Spleen (tissue), 7 donors: ENCODE results near the gene APBB2.

Experiments
- POLR2A ChIP-seq, 3 donors: fragments of 450-650 bp; IDR thresholded peaks; one replicate each; pipeline ENCODE4 v1.5.1; 2017; ENCODE audit warnings: antibody characterized with exemption in 3 of 3, mild to moderate bottlenecking in 1 of 3
- TF ChIP-seq, protein P1 (sequence below), 11 experiments: fragments of 200-600 bp in 7 of 11; fragments of 450-650 bp in 4 of 11; sonication (generic) in 4 of 11; IDR thresholded peaks in 8 of 11; conservative IDR thresholded peaks in 3 of 11; 1 replicate in 7 of 11; 2 replicates in 4 of 11; pipeline versions ENCODE4 v1.4.0 to v1.8.0; 2016 to 2021; ENCODE audit warnings: antibody characterized with exemption in 11 of 11, inconsistent platforms in 4 of 11, mild to moderate bottlenecking in 1 of 11
- donor health status: DM: no; HTN: no; CAD: no; lungs with moderate emphysema.
- donor health status: DM: no; HTN: no; CAD: no.
- donor health status: DM: no; HTN: no; CAD: no.

DNA sequence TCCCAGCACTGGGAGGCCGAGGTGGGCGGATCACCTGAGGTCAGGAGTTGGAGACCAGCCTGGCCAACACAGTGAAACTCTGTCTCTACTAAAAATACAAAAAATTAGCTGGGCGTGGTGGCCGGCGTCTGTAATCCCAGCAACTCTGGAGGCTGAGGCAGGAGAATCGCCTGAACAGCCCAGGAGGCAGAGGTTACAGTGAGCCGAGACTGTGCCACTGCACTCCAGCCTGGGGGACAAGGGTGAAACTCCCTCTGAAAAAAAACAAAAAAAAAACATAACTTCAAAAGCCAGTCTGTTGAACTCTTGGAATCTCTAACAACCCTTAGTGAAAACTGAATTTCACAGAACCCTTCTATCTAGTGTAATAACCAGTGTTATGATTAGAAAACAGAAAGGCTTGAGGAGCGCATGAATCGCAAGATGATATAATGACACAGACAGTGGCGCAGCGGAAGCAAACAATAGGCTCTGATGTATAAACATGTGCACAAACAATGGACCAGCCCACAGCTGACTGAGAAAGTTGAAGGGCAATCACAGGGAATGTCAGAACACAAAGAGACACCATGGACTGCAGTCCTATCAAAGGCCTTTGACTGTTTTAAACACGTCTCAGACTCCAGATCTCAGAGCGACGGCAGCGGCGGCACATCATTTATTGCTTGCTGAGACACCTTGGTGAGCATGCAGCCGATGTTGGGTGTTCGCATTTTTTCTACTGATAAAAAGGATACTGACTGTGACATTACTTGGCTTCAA, 383.0 kb downstream of the APBB2 start:
- TF ChIP-seq, protein P1, sequence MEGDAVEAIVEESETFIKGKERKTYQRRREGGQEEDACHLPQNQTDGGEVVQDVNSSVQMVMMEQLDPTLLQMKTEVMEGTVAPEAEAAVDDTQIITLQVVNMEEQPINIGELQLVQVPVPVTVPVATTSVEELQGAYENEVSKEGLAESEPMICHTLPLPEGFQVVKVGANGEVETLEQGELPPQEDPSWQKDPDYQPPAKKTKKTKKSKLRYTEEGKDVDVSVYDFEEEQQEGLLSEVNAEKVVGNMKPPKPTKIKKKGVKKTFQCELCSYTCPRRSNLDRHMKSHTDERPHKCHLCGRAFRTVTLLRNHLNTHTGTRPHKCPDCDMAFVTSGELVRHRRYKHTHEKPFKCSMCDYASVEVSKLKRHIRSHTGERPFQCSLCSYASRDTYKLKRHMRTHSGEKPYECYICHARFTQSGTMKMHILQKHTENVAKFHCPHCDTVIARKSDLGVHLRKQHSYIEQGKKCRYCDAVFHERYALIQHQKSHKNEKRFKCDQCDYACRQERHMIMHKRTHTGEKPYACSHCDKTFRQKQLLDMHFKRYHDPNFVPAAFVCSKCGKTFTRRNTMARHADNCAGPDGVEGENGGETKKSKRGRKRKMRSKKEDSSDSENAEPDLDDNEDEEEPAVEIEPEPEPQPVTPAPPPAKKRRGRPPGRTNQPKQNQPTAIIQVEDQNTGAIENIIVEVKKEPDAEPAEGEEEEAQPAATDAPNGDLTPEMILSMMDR (IDR thresholded peaks at IDR 0.05 in 8 of 11, conservative IDR thresholded peaks at IDR 0.05 in 3 of 11), result no peak
- TF ChIP-seq POLR2A (IDR thresholded peaks at IDR 0.05), result no peak
